ENCODE measurements around the gene TMEM242.

GRCh38 chr6:157361886-157362285 lies 38.6 kb upstream of the TMEM242 start:
- TF ChIP-seq, protein P1, sequence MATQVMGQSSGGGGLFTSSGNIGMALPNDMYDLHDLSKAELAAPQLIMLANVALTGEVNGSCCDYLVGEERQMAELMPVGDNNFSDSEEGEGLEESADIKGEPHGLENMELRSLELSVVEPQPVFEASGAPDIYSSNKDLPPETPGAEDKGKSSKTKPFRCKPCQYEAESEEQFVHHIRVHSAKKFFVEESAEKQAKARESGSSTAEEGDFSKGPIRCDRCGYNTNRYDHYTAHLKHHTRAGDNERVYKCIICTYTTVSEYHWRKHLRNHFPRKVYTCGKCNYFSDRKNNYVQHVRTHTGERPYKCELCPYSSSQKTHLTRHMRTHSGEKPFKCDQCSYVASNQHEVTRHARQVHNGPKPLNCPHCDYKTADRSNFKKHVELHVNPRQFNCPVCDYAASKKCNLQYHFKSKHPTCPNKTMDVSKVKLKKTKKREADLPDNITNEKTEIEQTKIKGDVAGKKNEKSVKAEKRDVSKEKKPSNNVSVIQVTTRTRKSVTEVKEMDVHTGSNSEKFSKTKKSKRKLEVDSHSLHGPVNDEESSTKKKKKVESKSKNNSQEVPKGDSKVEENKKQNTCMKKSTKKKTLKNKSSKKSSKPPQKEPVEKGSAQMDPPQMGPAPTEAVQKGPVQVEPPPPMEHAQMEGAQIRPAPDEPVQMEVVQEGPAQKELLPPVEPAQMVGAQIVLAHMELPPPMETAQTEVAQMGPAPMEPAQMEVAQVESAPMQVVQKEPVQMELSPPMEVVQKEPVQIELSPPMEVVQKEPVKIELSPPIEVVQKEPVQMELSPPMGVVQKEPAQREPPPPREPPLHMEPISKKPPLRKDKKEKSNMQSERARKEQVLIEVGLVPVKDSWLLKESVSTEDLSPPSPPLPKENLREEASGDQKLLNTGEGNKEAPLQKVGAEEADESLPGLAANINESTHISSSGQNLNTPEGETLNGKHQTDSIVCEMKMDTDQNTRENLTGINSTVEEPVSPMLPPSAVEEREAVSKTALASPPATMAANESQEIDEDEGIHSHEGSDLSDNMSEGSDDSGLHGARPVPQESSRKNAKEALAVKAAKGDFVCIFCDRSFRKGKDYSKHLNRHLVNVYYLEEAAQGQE (IDR thresholded peaks at IDR 0.05) = no peak
- TF ChIP-seq POLR2A (IDR thresholded peaks at IDR 0.05; ENCODE audit: low read length) = no peak
- no peak for TF ChIP-seq CBX8 (IDR thresholded peaks at IDR 0.05)
- no peak for TF ChIP-seq CTCF (IDR thresholded peaks at IDR 0.05)
- TF ChIP-seq ZFP36 (IDR thresholded peaks at IDR 0.05; ENCODE audit: borderline replicate concordance, partially characterized antibody) = no peak
- TF ChIP-seq, protein P2, sequence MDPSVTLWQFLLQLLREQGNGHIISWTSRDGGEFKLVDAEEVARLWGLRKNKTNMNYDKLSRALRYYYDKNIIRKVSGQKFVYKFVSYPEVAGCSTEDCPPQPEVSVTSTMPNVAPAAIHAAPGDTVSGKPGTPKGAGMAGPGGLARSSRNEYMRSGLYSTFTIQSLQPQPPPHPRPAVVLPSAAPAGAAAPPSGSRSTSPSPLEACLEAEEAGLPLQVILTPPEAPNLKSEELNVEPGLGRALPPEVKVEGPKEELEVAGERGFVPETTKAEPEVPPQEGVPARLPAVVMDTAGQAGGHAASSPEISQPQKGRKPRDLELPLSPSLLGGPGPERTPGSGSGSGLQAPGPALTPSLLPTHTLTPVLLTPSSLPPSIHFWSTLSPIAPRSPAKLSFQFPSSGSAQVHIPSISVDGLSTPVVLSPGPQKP (IDR thresholded peaks at IDR 0.05; ENCODE audit: low read depth, low read length) = no peak
- no peak for TF ChIP-seq CHD2 (IDR thresholded peaks at IDR 0.05; ENCODE audit: low read length, partially characterized antibody)
- TF ChIP-seq EP300 (IDR thresholded peaks at IDR 0.05) = no peak
- no peak for TF ChIP-seq TP53 (CRISPR knock-in tag; IDR thresholded peaks at IDR 0.05)

Measured in A549 (cell line).